Ishikawa (cell line): Measurements from ENCODE around the gene SPN.

Source experiments
- CEBPB ChIP-seq: IDR thresholded peaks from 2 replicates; pipeline ENCODE4 v1.6.1; 2012
- CREB1 ChIP-seq: IDR thresholded peaks from 2 replicates; pipeline ENCODE4 v1.6.1; 2012; ENCODE audit warnings: low read depth
- EGR1 ChIP-seq: IDR thresholded peaks from 2 replicates; pipeline ENCODE4 v1.6.1; 2012
- EP300 ChIP-seq: IDR thresholded peaks from 2 replicates; pipeline ENCODE4 v1.6.1; 2012; ENCODE audit warnings: borderline replicate concordance
- FOXM1 ChIP-seq: IDR thresholded peaks from 2 replicates; pipeline ENCODE4 v1.6.1; 2012; ENCODE audit warnings: low read depth, borderline replicate concordance
- MAX ChIP-seq: IDR thresholded peaks from 2 replicates; pipeline ENCODE4 v1.6.1; 2012
- NFIC ChIP-seq: IDR thresholded peaks from 2 replicates; pipeline ENCODE4 v1.6.1; 2012
- RAD21 ChIP-seq: IDR thresholded peaks from 2 replicates; pipeline ENCODE4 v1.6.1; 2012; ENCODE audit warnings: low read depth
- REST ChIP-seq: IDR thresholded peaks from 2 replicates; pipeline ENCODE4 v1.6.1; 2012; ENCODE audit warnings: low read depth, mild to moderate bottlenecking
- TAF1 ChIP-seq: IDR thresholded peaks from 2 replicates; pipeline ENCODE4 v1.6.1; 2012; ENCODE audit warnings: low read depth, mild to moderate bottlenecking
- TCF12 ChIP-seq: IDR thresholded peaks from 2 replicates; pipeline ENCODE4 v1.6.1; 2012; ENCODE audit warnings: low read depth
- TEAD4 ChIP-seq: IDR thresholded peaks from 2 replicates; pipeline ENCODE4 v1.6.1; 2012
- YY1 ChIP-seq: IDR thresholded peaks from 2 replicates; pipeline ENCODE4 v1.6.1; 2012; ENCODE audit warnings: low read depth
- ZBTB7A ChIP-seq: IDR thresholded peaks from 2 replicates; pipeline ENCODE4 v1.6.1; 2012; ENCODE audit warnings: low read depth
- TF ChIP-seq, protein P1 (sequence below): IDR thresholded peaks from 2 replicates; pipeline ENCODE4 v1.6.1; 2012

Gene SPN

GRCh38 chr16:29714396-29714795 is 51.3 kb downstream of the SPN start:
- TF ChIP-seq, protein P1, sequence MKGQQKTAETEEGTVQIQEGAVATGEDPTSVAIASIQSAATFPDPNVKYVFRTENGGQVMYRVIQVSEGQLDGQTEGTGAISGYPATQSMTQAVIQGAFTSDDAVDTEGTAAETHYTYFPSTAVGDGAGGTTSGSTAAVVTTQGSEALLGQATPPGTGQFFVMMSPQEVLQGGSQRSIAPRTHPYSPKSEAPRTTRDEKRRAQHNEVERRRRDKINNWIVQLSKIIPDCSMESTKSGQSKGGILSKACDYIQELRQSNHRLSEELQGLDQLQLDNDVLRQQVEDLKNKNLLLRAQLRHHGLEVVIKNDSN: no peak
- no peak for TF ChIP-seq FOXM1
- TF ChIP-seq RAD21: no peak
- no peak for TF ChIP-seq YY1
- TF ChIP-seq EGR1: no peak
- no peak for TF ChIP-seq EP300
- TF ChIP-seq CREB1: no peak
- TF ChIP-seq REST: no peak
- TF ChIP-seq ZBTB7A: no peak
- no peak for TF ChIP-seq TAF1

DNA sequence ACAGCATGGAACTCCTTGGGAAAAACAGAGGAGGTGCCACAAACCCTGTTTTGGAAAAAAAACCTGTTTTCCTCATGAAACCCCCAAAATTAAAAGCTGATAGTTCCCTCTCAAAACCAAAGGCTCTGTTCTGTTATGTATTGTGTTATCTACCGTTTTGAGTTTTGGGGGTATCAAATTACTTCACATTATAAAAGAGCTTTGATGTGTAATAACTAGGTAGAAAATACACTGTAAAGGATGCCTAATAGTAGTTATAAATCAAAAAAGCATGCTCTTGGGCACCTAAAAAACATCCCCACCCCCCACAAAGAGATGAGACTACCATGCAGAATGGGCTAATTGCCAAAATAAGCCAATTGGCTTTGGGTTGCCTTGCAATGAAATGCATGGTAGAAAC is 51.9 kb downstream of the SPN start:
- no peak for TF ChIP-seq EP300
- TF ChIP-seq YY1: no peak
- no peak for TF ChIP-seq FOXM1
- no peak for TF ChIP-seq CREB1
- TF ChIP-seq, protein P1: no peak
- TF ChIP-seq CEBPB: no peak
- TF ChIP-seq NFIC: no peak
- no peak for TF ChIP-seq TAF1
- TF ChIP-seq MAX: no peak
- TF ChIP-seq RAD21: no peak
- no peak for TF ChIP-seq EGR1
- TF ChIP-seq ZBTB7A: no peak
- no peak for TF ChIP-seq REST
- TF ChIP-seq TCF12: no peak
- TF ChIP-seq TEAD4: no peak

- no peak for TF ChIP-seq ZBTB7A
- TF ChIP-seq RAD21: no peak
- no peak for TF ChIP-seq MAX
- no peak for TF ChIP-seq CEBPB
- no peak for TF ChIP-seq TCF12
- TF ChIP-seq EP300: no peak
- no peak for TF ChIP-seq YY1
- no peak for TF ChIP-seq REST
- TF ChIP-seq CREB1: no peak
- TF ChIP-seq TAF1: no peak
- TF ChIP-seq FOXM1: no peak
- no peak for TF ChIP-seq NFIC
- TF ChIP-seq EGR1: no peak
- TF ChIP-seq, protein P1: no peak
- no peak for TF ChIP-seq TEAD4
These were observed 54.1 kb downstream of the SPN start for GRCh38 chr16:29717113-29717512.

GRCh38 chr16:29719063-29719462 is 56.0 kb downstream of the SPN start:
- TF ChIP-seq CEBPB: no peak
- TF ChIP-seq NFIC: no peak
- TF ChIP-seq EP300: no peak
- no peak for TF ChIP-seq TAF1
- no peak for TF ChIP-seq FOXM1
- TF ChIP-seq MAX: no peak
- TF ChIP-seq TEAD4: no peak
- no peak for TF ChIP-seq REST
